Neural progenitor cell (in vitro differentiated cells): ENCODE measurements around the gene MYO10.

Source experiments
- CTCF ChIP-seq: fragments of 200-600 bp; sonication (generic); IDR thresholded peaks from 2 replicates; pipeline ENCODE4 v1.5.1; 2017; ENCODE audit warnings: antibody characterized with exemption, mild to moderate bottlenecking
- EZH2 ChIP-seq: fragments of 200-600 bp; sonication (generic); IDR thresholded peaks from 2 replicates; pipeline ENCODE4 v1.6.1; 2017; ENCODE audit warnings: antibody characterized with exemption, mild to moderate bottlenecking, moderate library complexity

GRCh38 chr5:16756692-16757091, 179.4 kb downstream of the MYO10 start:
- TF ChIP-seq EZH2 (no peak), CTCF (no peak)
